COLO829 (cell line): ENCODE results near the gene RAMAC.
"Not testable (repeated sequence)": the region's sequence is repeated elsewhere in the genome, so short reads cannot be mapped to it uniquely, and the experiment has no call there.

Experiments used
- DNase-seq: peaks from one replicate; pipeline ENCODE4 v3.0.0; 2012; ENCODE audit warnings: low spot score

Gene RAMAC

GRCh38 chr15:82985688-82986441 lies at the start of gene RAMAC:
Gene RAMAC, plus strand, starts transcription at chr15:82986210. Its CDS starts 2,809 bp downstream, at chr15:82989019.
- DNase-seq = peak; percentile 71

GRCh38 chr15:82936966-82937711 lies 48.9 kb upstream of the RAMAC start:
- DNase-seq = no peak

- no peak for DNase-seq
These were observed 48.3 kb upstream of the RAMAC start for GRCh38 chr15:82937712-82938058.

- not testable (repeated sequence) for DNase-seq
These were observed 46.3 kb upstream of the RAMAC start for GRCh38 chr15:82939678-82940077.

- DNase-seq = no peak
These were observed 43.3 kb upstream of the RAMAC start for GRCh38 chr15:82942691-82943090.

GRCh38 chr15:82943176-82943575 lies 42.8 kb upstream of the RAMAC start:
- DNase-seq = no peak

GRCh38 chr15:82944056-82944455 lies 42.0 kb upstream of the RAMAC start:
- DNase-seq = no peak

- DNase-seq = no peak
These were observed 41.2 kb upstream of the RAMAC start for GRCh38 chr15:82944821-82945220.

- no peak for DNase-seq
These were observed 40.7 kb upstream of the RAMAC start for GRCh38 chr15:82945326-82945725.

- DNase-seq = no peak
These were observed 39.8 kb upstream of the RAMAC start for GRCh38 chr15:82946155-82946701.

GRCh38 chr15:82950295-82950694 lies 35.7 kb upstream of the RAMAC start:
- no peak for DNase-seq

GRCh38 chr15:82950746-82951370 lies 35.2 kb upstream of the RAMAC start:
- DNase-seq = no peak

- no peak for DNase-seq
These were observed 34.4 kb upstream of the RAMAC start for GRCh38 chr15:82951472-82952157.

- no peak for DNase-seq
These were observed 33.6 kb upstream of the RAMAC start, which contains the start of gene HOMER2 for GRCh38 chr15:82952158-82953081. Gene HOMER2, minus strand, starts transcription at chr15:82952720. Its CDS starts 185 bp downstream, at chr15:82952535.

- no peak for DNase-seq
These were observed 27.4 kb upstream of the RAMAC start for GRCh38 chr15:82958638-82959037.

GRCh38 chr15:82959423-82959822 lies 26.6 kb upstream of the RAMAC start:
- no peak for DNase-seq

GRCh38 chr15:82960766-82961165 lies 25.2 kb upstream of the RAMAC start:
- no peak for DNase-seq

- no peak for DNase-seq
These were observed 22.3 kb upstream of the RAMAC start for GRCh38 chr15:82963471-82964341.

GRCh38 chr15:82964890-82965289 lies 21.1 kb upstream of the RAMAC start:
- no peak for DNase-seq

GRCh38 chr15:82966671-82967071 lies 19.3 kb upstream of the RAMAC start:
- no peak for DNase-seq
